ENCODE results near the gene TAP1. TPM values are rescaled to one million over a fixed set of nuclear protein-coding genes. Genes with fewer than 3 reads are reported as not detected.
"Not testable (repeated sequence)": the region's sequence is repeated elsewhere in the genome, so short reads cannot be mapped to it uniquely, and the experiment has no call there.

TAP1 gene
- total and polyA plus RNA-seq, 2 of the 4 experiments (the other 2 are of a cell fraction), result 20.1 to 27.6 TPM

- not testable (repeated sequence) for H2AK5ac ChIP-seq (ENCODE audit: low read depth, low read length); DNase-seq
These were observed 48.1 kb downstream of the TAP1 start for GRCh38 chr6:32805404-32805803.

More at GRCh38 chr6:32805404-32805803, 48.1 kb downstream of the TAP1 start:
- H2AK9ac ChIP-seq (replicated peaks; ENCODE audit: low read depth, low read length, poor library complexity); H3K4me3 ChIP-seq (ENCODE audit: insufficient read depth, low read depth, low read length); dilution Hi-C loops (cut with HindIII; ENCODE audit: low sequenced_read_pairs, unreplicated experiment); H3K27me3 ChIP-seq (ENCODE audit: control insufficient read depth, insufficient read depth, low read length); H3K23ac ChIP-seq (ENCODE audit: low read depth, low read length); H3K36me3 ChIP-seq (ENCODE audit: control insufficient read depth, insufficient read depth, low read length); ATAC-seq (ENCODE audit: low read depth); H4K91ac ChIP-seq (ENCODE audit: insufficient read depth, low read depth, low read length); H3K79me1 ChIP-seq (ENCODE audit: low read depth in 1 of 2, low read length in 2 of 2); CTCF ChIA-PET; H3K4me1 ChIP-seq (ENCODE audit: control insufficient read depth, insufficient read depth, low read length); H4K5ac ChIP-seq (ENCODE audit: low read depth, low read length); H4K20me1 ChIP-seq (ENCODE audit: insufficient read depth, low read length); H2BK5ac ChIP-seq (ENCODE audit: low read depth, low read length, poor library complexity, severe bottlenecking); H2AFZ ChIP-seq (replicated peaks; ENCODE audit: low read length, poor library complexity); H3K14ac ChIP-seq (replicated peaks; ENCODE audit: low read depth, low read length); H3K18ac ChIP-seq (ENCODE audit: low read depth, low read length); in situ Hi-C loops (cut with MboI; ENCODE audit: low sequenced_read_pairs); H3K4ac ChIP-seq (ENCODE audit: low read depth, low read length); H2BK20ac ChIP-seq (ENCODE audit: low read depth, low read length); H3K4me2 ChIP-seq (ENCODE audit: low read depth, low read length); POLR2A ChIA-PET (ENCODE audit: unreplicated experiment); H3K9me3 ChIP-seq (ENCODE audit: control insufficient read depth, insufficient read depth, low read length); H3K27ac ChIP-seq (ENCODE audit: insufficient read depth, low read length); H3K56ac ChIP-seq (ENCODE audit: extremely low read depth, insufficient read depth, low read length); H2BK120ac ChIP-seq (ENCODE audit: low read depth, low read length); H4K8ac ChIP-seq (ENCODE audit: low read depth in 2 of 2, low read length in 2 of 2); BruUV-seq (replicated peaks); H2BK15ac ChIP-seq (ENCODE audit: low read depth, low read length); H3K9me1 ChIP-seq (ENCODE audit: insufficient read depth, low read length); intact Hi-C loops (cut with micrococcal nuclease); H3K9ac ChIP-seq (ENCODE audit: low read depth, low read length): not testable (repeated sequence)
